CD4-positive, alpha-beta T cell treated with Interleukin-4 for 1 hour (primary cell): ENCODE results near the gene PIK3CA.
"Not testable (repeated sequence)": the region's sequence is repeated elsewhere in the genome, so short reads cannot be mapped to it uniquely, and the experiment has no call there.

Experiments used
- DNase-seq, 2 donors: peaks; one replicate each; pipeline ENCODE4 v3.0.0-alpha.2; 2020 to 2022

PIK3CA gene

DNA sequence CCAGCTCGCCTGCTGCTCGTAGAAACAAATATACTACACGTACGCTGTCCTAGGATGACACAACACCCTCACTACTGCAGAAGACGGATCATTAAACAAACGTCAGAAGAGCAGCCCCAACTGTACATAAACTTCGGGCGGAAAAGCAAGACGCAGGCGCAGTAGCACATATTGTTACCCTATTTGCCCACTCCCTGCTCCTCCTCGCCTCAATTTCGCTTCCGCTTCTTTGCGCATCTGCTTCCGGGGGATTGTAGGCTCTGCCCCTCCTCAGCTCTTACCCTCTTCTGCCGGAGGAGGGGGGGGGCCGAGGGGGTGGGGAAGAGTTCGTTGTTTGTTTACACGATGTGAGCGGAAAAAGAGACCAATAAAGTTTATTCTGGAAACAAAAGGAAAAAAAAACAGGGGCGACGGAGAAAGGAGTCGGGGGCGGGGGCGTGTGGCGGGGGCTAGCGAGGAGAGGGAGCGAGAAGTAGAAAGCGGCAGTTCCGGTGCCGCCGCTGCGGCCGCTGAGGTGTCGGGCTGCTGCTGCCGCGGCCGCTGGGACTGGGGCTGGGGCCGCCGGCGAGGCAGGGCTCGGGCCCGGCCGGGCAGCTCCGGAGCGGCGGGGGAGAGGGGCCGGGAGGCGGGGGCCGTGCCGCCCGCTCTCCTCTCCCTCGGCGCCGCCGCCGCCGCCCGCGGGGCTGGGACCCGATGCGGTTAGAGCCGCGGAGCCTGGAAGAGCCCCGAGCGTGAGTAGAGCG is at the start of gene PIK3CA:
Gene PIK3CA, plus strand, starts transcription at position 485 of the 743 bp plus-strand sequence. CDS start 50,469 bp downstream, outside the sequence.
- peak; percentile 98 to 99 for DNase-seq

DNA sequence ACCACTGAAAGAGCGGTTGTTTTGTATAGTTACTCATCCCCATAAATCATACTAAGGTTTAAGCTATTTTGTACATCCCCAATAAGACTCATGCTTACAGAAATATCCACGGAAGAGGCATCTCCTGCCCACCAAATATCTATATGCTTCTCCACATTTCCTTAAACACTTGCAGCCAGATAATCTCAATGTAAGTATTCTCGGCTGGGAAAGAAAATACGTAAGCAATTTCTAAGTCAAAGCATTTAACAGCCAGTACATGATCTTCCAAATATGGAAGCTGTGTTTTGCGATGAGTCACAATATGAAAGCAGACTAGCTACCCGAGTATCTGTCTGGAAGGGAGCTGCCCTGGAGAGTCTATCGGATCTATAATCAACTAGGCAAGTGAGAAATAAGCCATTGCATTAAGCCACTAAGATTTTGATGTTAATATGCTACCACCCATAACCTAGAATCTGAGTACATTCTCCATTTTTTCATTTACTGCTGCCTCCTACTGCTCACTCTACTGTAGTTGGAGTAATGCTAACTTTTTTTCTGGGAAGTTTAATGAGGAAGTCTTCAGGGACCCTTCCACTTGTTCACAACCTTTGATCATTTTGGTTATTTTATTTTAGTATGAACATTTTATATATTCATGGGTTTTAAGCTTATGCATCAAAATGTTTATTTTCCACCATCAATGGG is 49.6 kb upstream of the PIK3CA start:
- DNase-seq = no peak

DNA sequence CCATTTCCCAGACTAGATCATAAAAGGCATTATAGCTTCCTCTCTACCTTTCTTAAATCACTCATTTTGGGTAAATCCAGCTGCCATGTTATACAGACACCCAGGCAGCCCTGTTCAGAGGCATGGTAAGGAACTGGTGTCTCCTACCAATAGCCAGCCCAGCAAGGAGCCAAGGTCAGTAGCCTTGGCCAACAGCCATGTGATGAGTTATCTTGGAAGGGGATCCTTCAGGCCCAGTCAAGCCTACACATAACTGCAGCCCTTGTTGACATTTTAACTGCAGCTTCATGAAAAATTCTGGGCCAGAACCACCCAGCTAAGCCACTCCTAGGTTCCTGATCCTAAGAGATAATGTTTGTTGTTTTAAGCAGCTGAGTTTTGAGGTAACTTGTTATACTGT is 47.5 kb upstream of the PIK3CA start:
- DNase-seq = no peak

DNA sequence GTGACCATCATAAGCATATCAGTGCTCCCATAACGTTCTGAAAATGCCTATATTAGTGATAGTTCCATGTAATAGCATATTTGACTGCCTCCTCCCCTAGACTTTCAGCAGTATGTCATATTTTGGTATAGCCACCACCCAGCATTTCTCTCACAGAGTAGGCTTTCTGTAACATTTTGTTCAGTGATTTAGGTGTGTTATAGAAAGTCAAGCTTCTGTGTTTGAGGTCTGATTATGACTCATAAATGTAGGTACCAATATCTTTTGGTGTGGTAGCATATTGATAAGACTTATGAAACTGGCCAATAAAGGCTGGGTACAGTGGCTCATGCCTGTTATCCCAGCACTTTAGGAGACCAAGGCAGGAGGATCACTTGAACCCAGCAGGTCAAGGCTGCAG is 42.3 kb upstream of the PIK3CA start:
- DNase-seq = no peak

DNA sequence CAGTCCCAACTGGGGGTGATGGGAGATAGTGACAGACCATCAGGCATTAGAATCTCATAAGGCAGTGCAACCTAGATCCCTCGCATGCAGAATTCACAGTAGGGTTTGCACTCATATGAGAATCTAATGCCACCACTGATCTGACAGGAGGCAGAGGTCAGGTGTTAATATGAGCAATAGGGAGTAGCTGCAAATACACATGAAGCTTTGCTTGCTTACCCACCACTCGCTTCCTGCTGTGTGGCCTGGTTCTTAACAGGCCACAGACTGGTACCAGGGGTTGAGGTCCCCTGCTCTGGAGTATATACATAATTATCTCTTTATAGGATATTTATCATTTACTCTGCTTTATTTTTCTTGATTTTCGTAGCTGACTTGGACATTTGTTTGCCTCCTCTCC is 40.5 kb upstream of the PIK3CA start:
- no peak for DNase-seq

DNA sequence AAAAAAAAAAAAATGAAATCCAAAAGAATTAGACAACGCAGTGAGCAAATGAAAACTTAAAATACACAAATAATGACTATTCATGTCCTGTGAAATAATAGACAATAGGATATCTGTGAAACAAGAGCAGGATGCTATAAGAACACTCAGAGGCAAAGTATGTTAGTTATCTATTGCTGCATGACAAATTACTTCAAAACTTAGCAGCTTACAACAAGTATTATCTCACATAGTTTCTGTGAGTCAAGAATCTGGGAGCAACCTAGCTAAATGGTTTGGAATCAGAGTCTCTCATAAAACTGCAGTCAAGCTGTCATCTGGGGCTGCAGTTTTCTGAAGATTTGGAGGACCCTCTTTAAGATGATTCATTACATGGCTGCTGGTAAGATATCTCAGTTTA is 40.1 kb upstream of the PIK3CA start:
- DNase-seq = no peak

DNA sequence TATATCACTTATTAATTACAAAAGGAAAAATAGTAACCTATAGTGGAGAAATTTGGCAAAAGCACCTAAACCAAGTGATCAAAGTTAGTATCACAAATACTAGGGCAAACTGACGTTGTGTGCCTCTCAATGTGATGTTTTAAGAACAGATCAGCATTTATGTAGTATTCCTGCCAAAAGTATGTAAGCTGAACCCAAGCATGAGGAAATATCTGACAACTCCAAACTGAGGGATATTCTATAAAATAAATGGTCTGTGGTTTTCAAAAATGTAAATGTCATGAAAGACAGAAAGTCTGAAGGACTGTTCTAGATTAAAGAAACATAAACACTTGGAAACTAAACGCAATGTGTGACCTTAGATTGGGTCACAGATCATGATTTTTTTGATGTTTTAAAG is 34.3 kb upstream of the PIK3CA start:
- no peak for DNase-seq

DNA sequence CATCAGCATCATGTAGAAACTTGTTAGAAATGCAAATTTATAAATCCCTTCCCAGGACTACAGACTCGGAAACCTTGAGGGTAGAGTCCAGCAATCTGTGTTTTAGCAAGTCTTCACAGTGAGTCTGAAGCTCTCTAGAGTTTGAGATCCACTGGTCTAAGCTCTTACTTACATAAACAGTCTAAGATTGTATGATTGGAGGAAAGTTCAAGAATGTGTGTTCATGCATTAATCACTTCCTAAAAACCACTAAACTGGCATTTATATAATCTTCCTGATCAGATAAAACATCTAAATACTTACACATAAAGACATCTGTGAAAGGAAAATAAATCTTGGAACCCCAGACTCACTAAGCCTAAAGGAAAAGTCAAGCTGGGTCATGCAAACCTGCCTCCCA is 32.7 kb upstream of the PIK3CA start:
- not testable (repeated sequence) for DNase-seq

DNA sequence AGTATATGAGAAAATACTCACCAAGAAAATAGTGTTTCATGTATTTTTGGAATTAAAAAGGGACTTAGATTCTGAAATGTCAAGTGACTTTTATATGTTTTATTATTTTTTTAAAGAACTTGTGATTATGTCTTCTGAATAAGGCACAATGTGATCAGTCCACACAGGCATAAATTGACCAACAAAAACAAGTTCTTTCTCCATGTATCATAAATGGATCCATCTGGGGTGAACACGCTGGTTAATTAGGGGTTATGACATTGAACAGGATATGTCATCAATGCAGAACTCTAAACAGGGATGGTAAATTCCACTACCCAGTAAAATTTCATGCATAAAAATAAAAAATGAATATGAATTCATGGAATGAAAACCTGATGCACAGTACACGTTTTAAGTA is 31.3 kb upstream of the PIK3CA start:
- DNase-seq = no peak

DNA sequence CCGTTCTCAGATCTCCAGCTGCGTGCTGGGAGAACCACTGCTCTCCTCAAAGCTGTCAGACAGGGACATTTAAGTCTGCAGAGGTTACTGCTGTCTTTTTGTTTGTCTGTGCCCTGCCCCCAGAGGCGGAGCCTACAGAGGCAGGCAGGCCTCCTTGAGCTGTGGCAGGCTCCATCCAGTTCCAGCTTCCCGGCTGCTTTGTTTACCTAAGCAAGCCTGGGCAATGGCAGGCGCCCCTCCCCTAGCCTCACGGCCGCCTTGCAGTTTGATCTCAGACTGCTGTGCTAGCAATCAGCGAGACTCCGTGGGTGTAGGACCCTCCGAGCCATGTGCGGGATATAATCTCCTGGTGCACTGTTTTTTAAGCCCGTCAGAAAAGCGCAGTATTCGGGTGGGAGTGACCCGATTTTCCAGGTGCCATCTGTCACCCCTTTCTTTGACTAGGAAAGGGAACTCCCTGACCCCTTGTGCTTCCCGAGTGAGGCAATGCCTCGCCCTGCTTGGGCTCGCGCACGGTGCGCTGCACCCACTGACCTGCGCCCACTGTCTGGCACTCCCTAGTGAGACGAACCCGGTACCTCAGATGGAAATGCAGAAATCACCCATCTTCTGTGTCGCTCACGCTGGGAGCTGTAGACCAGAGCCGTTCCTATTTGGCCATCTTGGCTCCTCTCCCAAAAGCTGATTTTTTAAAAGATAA is 15.8 kb upstream of the PIK3CA start:
- not testable (repeated sequence) for DNase-seq

DNA sequence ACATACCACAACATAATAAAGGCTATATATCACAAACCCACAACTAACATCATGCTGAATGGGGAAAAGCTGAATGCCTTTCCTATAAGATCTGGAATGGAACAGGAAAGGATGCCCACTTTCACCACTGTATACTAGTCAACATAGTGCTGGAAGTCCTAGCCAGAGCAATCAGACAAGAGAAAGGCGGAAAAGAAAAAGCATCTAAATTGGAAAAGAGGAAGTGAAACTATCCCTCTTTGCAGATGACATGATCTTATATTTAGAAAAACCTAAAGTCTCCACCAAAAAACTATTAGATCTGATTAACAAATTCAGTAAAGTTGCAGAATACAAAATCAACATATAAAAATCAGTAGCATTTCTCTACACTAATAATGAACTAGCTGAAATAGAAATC is 14.6 kb upstream of the PIK3CA start:
- DNase-seq = no peak

DNA sequence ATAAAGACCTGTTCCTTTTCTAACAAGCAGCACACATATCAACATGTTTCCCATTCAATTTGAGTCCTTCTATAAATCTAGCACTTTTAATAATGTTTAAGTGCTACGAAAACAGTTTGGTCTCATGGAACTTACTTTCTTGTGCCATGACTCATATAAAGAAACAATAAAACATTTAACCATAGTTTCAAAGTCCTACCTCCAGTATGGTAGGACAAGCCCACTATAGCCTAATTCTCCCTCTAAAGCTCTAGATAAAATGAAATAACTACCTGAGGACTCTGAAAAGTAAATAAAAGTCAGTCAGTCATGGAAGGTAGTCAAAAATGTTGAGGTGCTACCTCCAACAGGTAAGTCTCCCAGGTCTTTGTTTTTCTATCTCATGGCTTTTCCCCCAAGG is 12.0 kb upstream of the PIK3CA start:
- no peak for DNase-seq

DNA sequence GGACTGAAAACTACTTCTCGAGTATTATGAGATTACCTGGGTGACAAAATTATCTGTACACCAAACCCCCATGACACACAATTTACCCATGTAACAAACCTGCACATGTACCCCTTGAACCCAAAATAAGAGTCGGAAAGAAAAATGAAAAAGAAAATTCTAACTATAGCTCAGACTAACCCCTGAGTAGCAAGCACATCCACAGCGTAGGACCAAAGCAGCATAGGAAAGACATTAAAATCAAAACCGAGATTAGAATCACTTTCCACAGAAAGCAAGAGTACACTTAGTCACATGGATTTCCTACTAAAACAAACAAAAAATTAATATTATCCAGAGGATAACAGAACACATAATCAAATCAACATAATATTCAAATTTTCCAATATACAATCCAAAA is 6.3 kb upstream of the PIK3CA start:
- DNase-seq = no peak

DNA sequence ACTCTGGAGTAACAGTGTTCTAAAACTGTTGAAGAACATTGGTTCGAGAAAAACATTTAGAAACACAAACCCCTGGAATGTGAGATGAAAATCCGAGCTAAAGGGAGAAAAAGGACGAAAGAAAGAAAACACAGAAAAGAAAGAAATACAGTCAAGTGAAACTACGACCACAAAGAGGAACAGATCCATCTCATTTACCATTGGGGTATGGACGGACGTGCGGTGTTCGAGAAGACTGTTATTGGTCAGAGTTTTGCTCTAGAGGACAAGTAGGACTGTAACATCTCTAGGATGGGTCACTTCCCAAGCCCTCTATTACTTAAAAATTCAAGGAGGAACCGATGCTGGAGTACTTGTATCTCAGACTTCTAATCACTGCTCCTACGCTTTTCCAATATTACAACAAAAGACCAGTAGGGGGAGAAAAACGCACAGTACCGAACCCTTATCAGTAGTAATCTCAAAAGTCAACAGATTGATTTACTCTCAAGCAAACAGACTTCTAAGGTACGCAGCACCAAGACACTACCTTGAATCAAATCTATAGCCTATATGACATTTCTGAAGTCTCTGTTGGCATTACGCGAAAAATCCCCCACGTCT is 1.1 kb upstream of the PIK3CA start:
- DNase-seq = peak; percentile 28 to 84

DNA sequence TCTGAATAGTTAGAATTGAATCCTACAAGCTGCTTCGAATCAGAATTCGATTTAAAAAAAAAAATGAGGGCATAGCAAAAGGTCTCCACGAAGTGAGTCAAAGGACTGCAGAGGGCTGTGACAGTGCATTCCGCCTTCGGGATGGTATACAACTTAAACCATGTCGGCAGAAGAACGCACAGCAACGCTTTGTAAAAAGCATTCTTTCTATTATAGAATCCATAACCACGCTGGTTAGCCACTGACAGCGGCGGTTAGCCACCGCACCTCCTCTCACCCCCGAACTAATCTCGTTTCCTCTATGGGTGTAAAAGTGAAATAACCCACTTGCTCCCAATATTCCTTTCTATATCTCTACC is 664 bp upstream of the PIK3CA start:
- DNase-seq = no peak

DNA sequence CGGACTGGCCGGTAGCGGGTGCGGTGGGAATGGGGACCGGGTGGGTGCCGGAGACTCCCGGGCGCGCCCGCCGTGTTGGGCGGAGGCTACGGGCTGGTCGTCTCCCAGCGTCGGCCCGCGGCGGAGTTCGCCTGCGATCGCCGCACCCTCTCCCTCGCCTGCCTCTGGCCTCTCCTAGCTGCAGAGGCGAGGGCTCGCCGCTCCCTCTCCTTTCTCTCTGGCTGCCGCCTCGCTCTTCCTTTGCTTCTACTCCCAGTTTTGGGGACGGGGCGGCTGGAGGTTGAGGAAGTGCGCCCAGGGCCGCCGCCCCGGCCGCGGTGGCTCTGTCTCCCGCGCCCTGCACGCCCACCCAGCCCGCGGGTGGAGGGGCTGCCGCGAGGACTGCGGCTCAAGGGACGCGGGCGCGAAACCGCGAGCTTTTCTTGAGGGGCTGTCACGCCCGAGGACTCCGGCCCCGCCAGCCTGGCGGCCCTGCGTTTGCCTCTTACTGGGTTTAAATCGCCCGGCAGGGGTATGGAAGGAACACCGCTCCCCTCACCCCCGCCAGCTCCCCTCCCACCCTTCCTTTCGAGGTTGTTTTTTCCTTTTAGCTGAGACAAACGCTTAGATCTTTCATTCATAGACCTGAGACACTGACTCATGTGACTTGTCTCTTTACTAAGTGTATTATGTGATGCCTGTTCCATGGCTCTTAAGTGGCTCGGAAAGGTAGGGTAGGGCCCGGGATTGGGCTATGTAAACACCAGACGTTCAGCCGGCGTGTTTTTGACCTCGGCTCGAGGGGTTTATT is 654 bp downstream of the PIK3CA start:
- peak; percentile 68 to 74 for DNase-seq

DNA sequence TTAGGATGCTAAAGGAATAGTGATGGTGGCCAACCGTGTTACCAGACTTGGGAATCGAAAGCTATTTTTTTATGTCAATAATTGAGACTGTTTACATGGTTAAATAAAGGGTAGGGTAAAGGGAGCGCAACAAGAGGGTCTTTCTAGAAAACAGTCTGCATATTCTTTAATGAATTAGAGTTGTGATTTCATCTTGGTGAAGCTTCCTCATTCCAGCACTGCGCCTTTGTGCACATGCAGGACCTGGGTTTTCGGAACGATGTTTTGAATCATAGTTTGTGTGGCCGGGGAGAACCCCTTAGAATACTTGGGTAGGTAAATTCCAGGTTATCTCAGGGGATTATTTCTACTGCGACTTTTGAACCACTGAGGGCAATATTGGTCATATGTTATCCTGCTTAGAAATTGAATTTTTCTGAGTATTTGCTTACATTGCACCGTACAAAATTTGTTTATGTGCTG is 1.3 kb downstream of the PIK3CA start:
- peak; percentile 59 to 67 for DNase-seq

DNA sequence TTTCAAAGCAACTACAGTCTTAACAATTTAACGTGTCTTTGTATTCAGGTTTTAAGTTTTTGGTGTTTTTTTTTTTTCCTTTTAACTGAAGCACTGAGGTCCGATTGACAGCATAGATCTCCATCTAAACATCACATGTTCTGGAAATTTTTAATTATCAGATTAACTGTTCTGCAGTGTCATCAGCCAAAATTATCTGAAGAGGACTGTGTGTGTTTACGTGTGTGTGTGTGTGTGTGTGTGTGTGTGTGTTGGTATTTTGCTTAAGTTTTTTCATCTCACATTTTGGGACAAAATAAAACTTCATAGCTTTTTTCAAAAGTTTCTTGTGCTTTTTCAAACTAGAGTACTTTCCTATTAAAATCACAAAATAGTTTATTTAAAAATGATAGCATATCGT is 1.8 kb downstream of the PIK3CA start:
- no peak for DNase-seq

DNA sequence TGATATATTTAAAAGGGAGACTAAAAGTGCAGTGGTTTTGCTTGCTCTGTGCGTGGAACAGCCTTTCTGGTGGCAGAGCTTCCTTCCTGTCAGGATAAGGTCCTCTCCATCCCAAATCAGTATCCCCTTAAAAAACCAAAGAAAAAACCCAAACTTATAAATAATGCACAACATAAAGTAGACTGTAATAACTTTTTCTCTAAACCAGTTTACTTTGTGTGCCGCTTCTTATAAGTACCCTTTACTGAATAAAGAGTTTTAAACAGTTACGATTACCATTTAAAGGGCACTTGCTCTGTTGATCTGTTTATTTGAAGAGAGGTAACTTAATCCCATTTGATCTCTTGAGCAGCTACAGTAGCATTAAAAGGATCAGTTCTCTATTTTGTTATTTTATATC is 2.5 kb downstream of the PIK3CA start:
- no peak for DNase-seq

DNA sequence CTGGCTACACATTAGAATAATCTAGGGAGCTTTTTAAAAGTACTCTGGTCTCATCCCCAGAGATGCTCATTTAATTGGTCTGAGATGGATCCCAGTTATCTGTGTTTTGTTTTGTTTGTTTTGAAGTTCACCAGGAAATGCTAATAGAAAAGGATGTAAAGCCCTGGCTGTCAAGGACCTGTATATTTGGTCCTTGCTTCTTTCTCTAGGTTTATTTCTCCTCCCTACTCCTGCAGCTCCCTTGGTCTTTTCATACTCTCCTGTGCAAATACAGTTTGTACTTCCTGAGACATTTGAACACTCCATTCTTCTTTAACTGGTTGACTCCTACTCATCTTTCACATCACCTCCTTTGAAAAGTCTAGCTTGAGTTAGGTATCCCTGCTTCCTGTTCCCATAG is 3.3 kb downstream of the PIK3CA start:
- DNase-seq = no peak

DNA sequence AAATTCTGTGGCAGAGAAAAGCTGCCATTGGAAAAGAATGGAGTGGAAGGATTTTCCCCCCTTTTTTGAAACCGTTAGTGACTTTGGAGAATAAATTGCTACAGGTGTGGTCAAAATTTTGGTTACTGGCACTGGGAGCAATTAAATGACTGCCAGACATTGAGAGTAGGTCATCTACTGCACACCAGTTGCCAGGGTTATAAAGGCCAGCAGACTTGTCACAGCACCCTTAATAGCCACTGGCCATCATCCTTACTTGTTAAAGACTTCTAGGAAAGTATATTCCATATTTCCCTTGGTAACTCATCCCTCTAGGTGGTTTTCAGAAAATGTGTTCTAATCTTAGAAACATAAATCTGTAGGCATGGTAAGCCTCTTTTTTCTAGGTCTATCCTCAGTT is 8.0 kb downstream of the PIK3CA start:
- no peak for DNase-seq

DNA sequence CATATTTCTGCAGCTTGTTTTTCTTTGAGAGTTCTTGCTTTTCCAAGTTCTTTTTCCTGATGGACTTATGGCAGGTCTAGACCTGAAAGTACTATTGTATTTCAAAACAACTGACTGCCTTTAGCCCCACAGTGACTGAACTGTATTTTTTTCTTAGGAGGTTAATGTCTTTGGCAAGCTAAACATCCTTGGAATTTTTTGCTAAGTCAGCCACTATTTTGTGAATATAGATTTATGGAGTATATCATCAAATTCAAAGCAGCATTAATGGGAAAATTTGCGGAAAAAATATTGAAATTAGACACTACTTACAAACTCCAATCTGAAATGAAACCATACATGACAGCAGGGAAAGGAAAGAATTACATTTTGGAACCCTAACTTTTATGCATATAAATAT is 8.6 kb downstream of the PIK3CA start:
- DNase-seq = no peak
